Measurements from ENCODE around the gene ERMP1.

Gene ERMP1

DNA sequence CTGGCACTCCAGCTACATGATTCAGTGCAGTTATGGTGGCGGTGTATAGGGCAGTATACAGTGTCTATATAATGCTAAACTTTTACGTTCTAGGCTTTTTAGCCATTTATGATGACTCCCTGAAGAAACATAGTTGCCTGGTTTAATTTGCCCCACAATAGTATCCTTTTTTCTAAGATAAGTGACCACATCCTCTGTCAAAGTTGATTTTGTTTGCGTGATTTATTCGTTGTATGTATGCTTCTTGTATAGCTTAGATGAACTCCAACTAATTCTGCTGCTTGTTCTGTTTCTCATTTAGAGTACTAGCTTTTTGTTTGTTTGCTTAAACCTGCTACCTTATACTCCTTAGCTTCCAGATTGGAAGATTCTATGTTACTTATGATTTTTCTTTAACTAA, 83.6 kb downstream of the ERMP1 start:
- no peak for DNase-seq (ENCODE audit: low read depth)
- TF ChIP-seq, protein P1, sequence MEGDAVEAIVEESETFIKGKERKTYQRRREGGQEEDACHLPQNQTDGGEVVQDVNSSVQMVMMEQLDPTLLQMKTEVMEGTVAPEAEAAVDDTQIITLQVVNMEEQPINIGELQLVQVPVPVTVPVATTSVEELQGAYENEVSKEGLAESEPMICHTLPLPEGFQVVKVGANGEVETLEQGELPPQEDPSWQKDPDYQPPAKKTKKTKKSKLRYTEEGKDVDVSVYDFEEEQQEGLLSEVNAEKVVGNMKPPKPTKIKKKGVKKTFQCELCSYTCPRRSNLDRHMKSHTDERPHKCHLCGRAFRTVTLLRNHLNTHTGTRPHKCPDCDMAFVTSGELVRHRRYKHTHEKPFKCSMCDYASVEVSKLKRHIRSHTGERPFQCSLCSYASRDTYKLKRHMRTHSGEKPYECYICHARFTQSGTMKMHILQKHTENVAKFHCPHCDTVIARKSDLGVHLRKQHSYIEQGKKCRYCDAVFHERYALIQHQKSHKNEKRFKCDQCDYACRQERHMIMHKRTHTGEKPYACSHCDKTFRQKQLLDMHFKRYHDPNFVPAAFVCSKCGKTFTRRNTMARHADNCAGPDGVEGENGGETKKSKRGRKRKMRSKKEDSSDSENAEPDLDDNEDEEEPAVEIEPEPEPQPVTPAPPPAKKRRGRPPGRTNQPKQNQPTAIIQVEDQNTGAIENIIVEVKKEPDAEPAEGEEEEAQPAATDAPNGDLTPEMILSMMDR (IDR thresholded peaks at IDR 0.05; ENCODE audit: control insufficient read depth, extremely low read depth, insufficient read depth), result no peak
- H3K4me3 ChIP-seq (ENCODE audit: low read depth, low read length), result no peak overlapping the region

DNA sequence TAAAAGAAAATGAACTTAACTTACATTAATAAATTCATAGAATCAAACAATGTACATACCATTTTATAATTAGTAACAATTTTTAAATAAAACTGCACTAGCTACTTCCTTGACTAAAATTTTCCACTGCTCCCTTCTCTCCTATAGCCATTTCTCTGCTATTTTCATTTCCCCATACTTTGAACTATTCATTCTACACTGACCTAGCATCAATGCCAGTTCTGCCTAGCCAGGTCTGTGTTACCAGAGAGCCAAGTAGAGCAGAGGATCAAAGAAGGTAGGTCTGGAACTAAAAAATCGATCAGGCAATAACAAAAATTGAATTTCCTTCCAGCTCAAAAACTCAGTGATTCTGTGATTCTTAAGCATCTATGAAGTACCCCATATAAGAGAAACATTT, 84.5 kb downstream of the ERMP1 start:
- no peak overlapping the region for H3K4me3 ChIP-seq (ENCODE audit: low read depth, low read length)
- DNase-seq (ENCODE audit: low read depth), result no peak
- TF ChIP-seq, protein P1 (IDR thresholded peaks at IDR 0.05; ENCODE audit: control insufficient read depth, extremely low read depth, insufficient read depth), result no peak

DNA sequence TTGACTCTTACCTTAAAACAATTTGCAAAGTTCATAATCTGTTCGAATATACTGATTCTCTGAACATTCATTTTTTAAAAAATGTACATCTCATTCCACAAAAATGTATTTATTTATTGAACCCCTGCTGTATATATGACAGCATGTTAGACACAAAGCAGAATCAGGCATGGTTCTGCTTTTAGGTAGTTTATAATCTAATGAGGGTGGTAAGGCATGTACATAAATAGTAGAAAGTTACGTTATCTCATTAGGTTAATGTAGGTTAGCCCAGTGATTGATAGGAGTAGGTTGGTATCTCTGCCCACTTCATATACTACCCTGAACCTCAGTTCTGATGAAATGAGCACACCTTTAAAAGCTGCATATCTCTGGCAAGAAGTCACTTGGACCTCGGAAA, 89.8 kb downstream of the ERMP1 start:
- TF ChIP-seq, protein P1 (IDR thresholded peaks at IDR 0.05; ENCODE audit: control insufficient read depth, extremely low read depth, insufficient read depth), result no peak
- DNase-seq (ENCODE audit: low read depth), result no peak
- H3K4me3 ChIP-seq (ENCODE audit: low read depth, low read length), result no peak overlapping the region

DNA sequence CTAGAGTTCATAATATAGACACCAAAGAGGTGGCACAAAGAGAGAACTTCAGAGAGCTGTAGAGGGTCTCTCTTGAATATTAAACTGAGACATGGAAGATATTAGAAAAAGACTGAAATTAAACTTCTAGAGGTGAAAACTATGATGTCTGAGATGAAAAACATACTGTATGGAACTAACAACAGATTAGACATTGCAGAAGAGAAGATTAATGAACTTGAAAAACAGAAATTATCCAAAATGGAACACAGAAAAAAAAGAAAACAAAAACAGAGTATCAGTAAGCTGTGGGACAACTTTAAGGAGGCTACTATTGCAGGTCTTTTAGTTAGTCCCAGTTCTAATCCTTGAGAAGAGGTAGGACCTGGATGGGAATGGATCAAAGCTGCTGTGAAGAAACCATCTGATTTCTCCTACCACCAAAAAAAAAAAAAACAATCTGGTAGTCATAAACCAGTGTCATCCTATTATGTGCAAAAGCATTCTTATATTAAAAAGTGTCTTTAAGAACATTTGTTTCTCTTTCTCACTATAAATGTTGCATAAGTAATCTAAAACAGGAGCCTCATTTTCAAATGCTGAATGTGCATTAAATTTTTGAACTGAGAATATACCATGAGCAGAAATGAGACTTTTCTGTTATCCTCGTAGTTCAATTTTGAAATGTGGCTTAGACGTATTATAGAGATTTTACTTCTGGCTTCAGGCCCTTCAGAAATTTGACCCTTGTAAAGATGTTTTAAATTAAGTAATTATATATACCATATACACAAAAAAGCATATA, 96.2 kb downstream of the ERMP1 start:
- no peak overlapping the region for H3K4me3 ChIP-seq (ENCODE audit: low read depth, low read length)
- TF ChIP-seq, protein P1 (IDR thresholded peaks at IDR 0.05; ENCODE audit: control insufficient read depth, extremely low read depth, insufficient read depth), result no peak
- no peak for DNase-seq (ENCODE audit: low read depth)

DNA sequence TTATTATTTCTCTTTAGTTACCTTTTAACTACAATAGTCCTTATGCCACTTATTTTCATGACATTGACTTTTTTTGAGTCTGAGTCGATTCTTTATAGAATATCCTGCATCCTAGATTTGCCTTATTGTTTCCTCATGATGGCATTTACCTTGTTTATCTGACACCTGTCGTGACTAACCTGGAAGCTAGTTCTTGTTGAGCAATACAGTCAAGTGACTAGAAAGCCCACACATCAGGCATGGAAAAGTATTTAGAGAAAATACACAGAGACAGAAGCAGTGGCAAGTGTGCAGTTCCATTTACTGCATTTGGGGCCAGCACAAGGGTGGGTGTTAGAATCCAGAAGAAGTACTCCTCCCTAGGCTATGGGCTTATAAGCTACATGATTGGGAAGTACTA, 97.8 kb downstream of the ERMP1 start:
- no peak for DNase-seq (ENCODE audit: low read depth)
- TF ChIP-seq, protein P1 (IDR thresholded peaks at IDR 0.05; ENCODE audit: control insufficient read depth, extremely low read depth, insufficient read depth), result no peak
- H3K4me3 ChIP-seq (ENCODE audit: low read depth, low read length), result no peak overlapping the region
